Measurements from ENCODE around the gene ALPP.

GRCh38 chr2:232362174-232362900, 16.2 kb upstream of the ALPP start:
- TF ChIP-seq, protein P1, sequence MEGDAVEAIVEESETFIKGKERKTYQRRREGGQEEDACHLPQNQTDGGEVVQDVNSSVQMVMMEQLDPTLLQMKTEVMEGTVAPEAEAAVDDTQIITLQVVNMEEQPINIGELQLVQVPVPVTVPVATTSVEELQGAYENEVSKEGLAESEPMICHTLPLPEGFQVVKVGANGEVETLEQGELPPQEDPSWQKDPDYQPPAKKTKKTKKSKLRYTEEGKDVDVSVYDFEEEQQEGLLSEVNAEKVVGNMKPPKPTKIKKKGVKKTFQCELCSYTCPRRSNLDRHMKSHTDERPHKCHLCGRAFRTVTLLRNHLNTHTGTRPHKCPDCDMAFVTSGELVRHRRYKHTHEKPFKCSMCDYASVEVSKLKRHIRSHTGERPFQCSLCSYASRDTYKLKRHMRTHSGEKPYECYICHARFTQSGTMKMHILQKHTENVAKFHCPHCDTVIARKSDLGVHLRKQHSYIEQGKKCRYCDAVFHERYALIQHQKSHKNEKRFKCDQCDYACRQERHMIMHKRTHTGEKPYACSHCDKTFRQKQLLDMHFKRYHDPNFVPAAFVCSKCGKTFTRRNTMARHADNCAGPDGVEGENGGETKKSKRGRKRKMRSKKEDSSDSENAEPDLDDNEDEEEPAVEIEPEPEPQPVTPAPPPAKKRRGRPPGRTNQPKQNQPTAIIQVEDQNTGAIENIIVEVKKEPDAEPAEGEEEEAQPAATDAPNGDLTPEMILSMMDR (IDR thresholded peaks at IDR 0.05; ENCODE audit: low read depth, low read length, poor library complexity, severe bottlenecking): no peak
- no peak for TF ChIP-seq EZH2phosphoT487 (IDR thresholded peaks at IDR 0.05; ENCODE audit: borderline replicate concordance, low read length)

Data from DOHH2 (cell line).